Lung microvascular endothelial cell (primary cell): ENCODE data around the gene GATB. TPM values are rescaled to one million over a fixed set of nuclear protein-coding genes. Genes with fewer than 3 reads are reported as not detected.
A peak's percentile ranks its signal among the peaks of the same experiment; 100 is the strongest.

ENCODE experiments used
- DNase-seq, 2 donors: peaks; one replicate each; pipeline versions ENCODE4 v3.0.0 to v3.0.0-alpha.2; 2010; ENCODE audit warnings: low read depth in 2 of 2
- total RNA-seq: library from RNA; depleted of rRNA; stranded (reverse); fragments of >200 nt; gene quantifications from 2 replicates; pipeline ENCODE4 v1.2.1, GENCODE V29; 2014

The GATB gene
- total RNA-seq, 1 donor from 2014 or later: 8.3 TPM

- DNase-seq: no peak
These were observed 104.7 kb downstream of the GATB start for GRCh38 chr4:151656058-151656457.

GRCh38 chr4:151653548-151653918 lies 107.3 kb downstream of the GATB start:
- no peak for DNase-seq

DNA sequence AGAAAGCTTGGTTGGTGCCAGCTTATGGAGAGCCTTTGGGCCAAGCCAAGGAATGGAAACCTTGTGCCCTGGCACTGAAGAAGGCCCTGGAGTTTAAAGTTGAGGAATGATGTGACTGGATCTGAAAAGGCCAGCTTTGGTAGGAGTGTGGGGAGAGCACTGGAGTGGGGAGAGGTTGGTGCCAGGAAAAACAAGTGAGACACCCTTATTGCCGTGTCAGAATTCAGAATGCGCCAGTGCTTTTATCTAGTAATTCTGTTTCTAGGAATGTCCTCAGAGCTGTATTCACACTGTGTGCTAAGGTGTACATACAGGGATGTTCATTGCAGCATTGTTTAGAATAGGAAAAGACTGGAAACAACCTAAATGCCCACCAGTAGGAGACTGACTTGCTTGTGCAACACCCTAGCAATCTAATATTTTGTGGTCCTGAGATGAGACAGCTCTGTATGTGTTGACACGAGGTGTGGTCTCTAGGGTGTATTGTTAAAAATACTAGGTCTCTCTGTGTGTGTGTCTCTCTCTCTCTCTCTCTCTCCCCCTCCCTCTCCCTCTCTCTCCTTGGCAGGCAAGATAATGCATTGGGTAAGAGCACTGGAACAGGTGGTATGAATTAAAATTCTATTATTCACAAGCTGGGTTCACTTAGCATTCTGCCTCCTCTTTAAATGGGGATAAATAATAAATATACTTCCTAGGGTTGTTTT lies 107.8 kb downstream of the GATB start:
- no peak for DNase-seq

GRCh38 chr4:151651496-151651895 lies 109.3 kb downstream of the GATB start:
- no peak for DNase-seq

DNA sequence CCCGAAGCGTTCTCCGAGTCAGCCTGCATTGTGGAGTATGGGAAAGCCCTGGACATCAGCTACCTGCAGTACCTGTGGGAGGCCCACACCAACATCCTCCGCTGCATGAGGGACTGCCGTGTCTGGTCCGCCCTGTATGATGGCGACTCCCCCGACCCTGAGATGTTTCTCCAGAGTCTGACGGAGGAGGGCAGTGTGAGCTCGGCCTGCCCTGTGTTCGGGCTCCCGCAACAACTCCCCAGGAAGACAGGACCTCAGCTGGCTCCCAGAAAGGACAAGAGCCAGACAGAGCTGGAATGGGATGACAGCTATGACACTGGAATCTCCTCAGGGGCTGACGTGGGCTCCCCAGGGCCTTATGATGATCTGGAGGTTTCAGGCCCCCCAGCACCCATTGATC lies 111.3 kb downstream of the GATB start:
- DNase-seq: peak in 1 of 2 donors; percentile 24

- no peak for DNase-seq
These were observed 114.5 kb downstream of the GATB start for GRCh38 chr4:151646322-151646721.

DNA sequence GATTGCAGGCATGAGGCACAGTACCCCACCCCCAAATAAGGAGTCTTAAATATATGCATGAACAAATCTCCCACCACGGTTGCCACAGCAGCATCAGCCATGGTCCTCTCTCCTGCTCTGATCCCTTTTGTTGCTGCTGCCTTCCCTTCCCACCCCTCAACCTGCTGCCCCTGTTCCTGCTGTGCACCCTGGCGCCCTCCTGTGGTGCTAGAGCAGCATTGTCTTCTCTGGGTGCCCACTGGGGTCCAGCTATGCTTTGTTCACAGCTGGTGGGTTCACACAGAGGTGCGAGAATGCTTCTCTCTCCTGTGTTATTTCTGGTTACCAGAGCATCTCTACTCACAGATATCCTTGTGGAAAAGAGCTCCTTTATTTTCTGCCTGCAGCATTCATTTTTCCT lies 116.2 kb downstream of the GATB start:
- peak; percentile 18 to 24 for DNase-seq

DNA sequence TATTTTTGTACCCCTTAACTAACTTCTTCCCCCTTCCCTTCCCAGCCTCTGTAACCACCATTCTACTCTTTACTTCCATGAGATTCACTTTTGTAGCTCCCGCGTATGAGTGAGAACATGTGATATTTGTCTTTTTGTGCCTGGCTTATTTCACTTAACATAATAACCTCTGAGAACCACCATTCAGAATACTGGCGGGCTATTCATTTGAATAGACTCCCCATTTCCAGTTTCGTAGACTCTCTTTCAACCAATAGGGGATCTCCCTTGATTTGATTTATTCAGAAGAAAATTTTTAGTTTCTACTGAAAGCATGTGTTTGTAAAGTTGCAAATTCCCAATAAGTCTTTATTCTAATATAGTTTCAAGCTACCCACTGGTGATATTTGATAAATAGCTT lies 117.2 kb downstream of the GATB start:
- no peak for DNase-seq

DNA sequence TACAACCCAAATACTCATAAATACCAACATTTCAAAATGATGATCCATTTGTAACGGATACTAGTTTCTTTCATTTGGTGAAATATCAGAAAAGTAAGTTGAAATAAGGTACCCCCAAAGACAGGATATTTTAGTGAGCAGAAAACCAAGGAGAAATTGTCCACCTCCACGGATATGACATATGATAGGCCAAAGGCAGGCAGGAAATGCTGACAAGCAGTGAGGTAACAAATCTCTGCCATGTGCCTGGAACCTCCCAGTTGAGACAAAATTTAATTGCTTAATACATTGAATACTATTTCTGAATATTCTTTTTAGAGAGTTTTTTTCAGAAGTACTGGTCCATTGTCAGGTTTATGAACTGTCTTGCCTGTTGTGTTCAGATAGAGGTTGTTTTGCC lies 118.8 kb downstream of the GATB start:
- no peak for DNase-seq

DNA sequence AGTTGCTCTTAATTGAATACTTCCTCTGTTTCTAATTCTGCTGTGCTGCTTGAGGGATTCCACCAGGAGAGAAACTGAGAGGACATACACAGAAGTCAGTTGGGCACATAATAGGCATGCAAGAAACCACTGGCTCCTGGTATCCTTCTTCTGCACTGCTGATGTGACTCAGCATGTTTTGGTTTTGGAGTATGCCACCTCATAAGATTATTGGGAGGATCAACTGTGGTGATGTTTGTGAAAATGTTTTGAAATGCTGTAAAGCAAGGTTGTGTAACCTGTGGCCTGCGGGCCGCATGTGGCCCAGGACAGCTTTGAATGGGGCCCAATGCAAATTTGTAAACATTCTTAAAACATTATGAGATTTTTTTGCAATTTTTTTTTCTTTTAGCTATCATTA lies 119.6 kb downstream of the GATB start:
- DNase-seq: no peak

- no peak for DNase-seq
These were observed 120.4 kb downstream of the GATB start for GRCh38 chr4:151640381-151640780.

DNA sequence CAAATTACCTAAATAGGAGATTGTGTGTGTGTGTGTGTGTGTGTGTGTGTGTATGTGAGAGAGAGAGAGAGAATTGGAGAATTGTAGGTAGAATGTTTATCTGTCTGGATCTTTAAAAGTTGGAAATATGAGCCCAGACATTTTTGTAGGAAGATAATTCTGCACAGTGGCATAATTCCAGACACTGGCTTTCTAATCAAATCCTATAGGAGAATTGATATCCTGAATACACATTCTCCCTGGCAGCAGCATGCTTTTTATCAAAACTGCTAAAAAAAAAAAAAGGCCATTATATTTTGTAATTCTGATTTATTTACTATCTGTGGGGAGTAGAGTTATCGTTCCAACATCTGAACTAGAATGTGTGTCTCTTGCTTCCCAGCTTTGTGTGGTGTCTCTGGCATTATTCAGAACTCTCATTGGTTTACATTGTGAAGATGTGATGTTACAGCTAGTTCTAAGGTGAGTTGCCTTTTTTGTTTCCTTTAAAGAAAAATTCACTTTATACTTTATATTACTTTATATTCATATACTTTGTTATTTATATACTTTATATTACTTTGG lies 122.4 kb downstream of the GATB start:
- no peak for DNase-seq

GRCh38 chr4:151631349-151631748 lies 129.5 kb downstream of the GATB start:
- DNase-seq: no peak

- no peak for DNase-seq
These were observed 131.6 kb downstream of the GATB start for GRCh38 chr4:151629097-151629783.

DNA sequence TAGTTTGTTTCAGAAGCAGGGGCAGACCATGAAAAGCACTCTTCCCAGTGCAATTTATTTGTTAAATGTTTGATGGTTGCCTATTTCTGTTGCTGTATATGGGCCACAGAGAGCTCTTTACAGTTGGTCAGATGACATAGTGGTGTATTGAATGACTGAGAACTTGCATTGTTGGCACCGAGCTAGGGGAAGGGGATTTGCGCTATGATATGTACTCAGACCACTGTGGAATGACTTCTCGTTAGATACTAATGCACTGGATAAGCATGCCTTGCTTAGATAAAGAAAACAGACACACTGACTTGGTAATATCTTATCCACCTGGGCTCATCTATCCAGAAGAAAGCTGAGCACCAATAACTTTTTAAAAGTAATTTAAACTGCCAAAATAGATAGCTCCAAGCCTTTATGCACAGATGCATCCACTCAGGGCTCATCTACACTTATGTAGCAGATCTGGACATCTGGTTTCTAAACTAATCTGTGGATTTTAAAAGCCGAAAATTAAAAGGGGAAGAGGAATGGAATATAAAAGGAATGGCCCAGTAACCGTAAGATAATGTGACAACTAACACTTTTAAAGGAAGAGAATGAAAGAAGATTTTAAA lies 132.7 kb downstream of the GATB start:
- no peak for DNase-seq

DNA sequence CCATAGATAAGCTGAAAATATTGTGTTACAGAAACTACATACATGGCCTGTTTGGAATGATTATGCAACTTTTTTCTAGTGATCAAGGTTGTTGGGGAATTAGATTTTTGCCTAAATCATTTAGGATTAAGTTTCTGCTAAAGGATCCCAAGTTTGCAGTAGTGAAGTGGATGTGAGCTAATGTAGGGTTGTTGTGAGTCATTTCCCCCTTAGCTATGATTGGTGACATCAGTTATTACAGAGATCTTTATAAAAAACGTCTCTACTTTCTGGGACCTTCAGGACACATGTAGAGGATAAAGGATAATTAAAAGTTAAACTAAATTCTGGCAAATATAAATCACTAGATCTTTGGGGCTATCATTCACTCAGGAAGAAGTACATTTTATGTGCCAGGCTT lies 133.3 kb downstream of the GATB start:
- peak in 1 of 2 donors; percentile 40 for DNase-seq

GRCh38 chr4:151626751-151627150 lies 134.1 kb downstream of the GATB start:
- no peak for DNase-seq

DNA sequence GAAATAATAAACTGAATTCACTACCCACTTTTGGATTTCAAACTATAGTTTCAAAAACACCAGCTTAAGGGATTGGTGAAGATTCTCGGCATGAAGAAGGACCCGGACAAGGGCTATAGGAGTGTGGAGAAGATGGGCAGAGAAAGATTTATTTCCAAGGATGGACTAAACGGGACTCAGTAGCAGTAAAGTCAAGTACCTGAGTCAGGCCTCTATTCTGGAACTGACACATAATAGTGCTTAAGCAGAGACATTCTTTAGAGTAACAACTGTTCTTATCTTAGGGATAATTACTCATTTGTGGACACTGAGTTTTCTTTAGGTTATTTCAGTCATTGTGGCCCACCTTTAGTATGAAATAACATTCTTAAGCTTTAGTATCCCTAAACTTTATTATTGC lies 134.6 kb downstream of the GATB start:
- DNase-seq: no peak

DNA sequence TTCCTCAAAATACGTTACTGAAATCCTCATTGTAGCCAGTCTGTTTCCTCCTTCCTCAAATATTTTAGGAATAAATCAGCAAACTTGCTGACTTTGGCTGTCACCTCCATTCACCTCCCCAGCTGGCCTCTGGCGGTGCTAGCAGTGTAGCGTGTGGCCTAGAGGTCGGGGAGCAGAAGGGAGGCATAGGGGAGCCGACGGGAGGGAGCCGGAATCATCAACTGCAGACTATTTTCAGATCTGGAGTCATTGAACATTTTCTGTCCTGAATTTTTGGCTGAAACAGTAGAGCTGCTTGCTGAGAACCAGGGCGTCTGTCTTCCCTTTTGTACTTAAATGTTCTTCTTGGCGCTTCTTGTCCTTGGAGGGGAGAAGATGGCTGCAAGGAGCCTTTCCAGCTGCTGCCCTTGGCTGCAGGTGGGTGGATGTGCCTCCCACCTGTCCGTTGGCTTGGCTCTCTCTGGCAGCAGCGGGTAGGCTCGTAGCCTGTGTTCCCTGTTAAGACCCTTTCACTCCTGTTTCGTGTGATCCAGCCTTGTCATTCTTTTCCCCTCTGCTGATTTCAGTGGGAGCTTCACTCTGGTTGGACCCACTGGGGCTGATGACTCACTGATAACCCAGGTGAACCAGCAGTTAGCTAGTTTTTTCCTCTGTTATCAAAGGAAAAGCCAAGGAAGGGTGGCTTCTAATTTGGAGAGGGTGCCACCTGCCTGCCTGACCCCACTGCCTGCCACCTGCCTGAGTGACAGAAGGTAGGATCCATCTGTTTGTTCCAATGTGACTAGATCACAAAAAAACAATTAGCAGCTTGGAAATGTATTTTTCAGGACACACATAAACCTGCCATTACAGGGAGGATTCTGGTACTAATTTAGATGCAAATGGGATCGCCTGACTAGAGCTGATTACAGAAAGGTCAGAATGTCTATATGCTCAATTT lies 135.9 kb downstream of the GATB start:
- no peak for DNase-seq
